Erythroblast (primary cell): ENCODE results near the gene DDO.

ENCODE experiments used
- GATA1 ChIP-seq: IDR thresholded peaks from 2 replicates; pipeline ENCODE4 v1.6.1; 2011; ENCODE audit warnings: low read depth, mild to moderate bottlenecking, control low read depth, low read length, moderate library complexity
- POLR2A ChIP-seq: IDR thresholded peaks from 2 replicates; pipeline ENCODE4 v1.6.1; 2011; ENCODE audit warnings: mild to moderate bottlenecking, low read length

- no peak for TF ChIP-seq POLR2A
- no peak for TF ChIP-seq GATA1
These were observed 43.8 kb upstream of the DDO start for GRCh38 chr6:110459137-110459536.
